ENCODE results near the gene PLD6. TPM values are rescaled to one million over a fixed set of nuclear protein-coding genes. Genes with fewer than 3 reads are reported as not detected.

Gene PLD6
- total RNA-seq, 3 donors from 2014 or later (not counting 1 experiment from before 2014, with no cell fraction given) = 0.45 to 1.7 (median 0.84) TPM

DNA sequence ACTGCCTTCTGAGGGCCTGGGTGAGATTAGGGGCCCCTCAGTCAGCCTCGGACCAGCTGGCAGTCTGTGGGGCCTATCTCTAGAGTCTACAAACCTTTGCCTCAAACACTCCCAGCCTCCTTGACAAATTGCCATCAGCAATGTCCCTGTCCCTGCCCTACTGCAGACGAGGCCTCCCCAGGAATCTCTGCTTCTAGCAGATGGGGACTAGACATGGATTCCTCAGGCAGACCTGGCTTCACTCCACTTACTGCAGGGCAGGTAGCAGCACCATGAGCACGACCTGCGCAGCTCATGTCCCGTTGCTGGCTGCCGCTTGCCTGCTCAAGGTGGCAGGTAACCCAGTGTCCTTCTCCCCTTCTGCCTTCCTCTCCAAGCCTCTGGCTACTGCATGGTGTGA, 49.1 kb downstream of the PLD6 start:
- peaks cover 21 to 27% of the 10 kb centered on the region in 2 donors for H3K4me1 Mint-ChIP-seq
- Histone ChIP-seq H3K27ac (ENCODE audit: low read length) (no peak overlapping the region), H3K27me3 (ENCODE audit: control insufficient read depth, insufficient read depth, low read length) (no peaks in the 10 kb centered on the region), H3K9me3 (ENCODE audit: control insufficient read depth, insufficient read depth, low read length) (no peaks in the 10 kb centered on the region), H3K36me3 (ENCODE audit: control insufficient read depth, insufficient read depth, low read length) (peaks cover 80% of the 10 kb centered on the region), H3K4me3 (ENCODE audit: low read length) (no peak overlapping the region), H3K4me1 (ENCODE audit: control insufficient read depth, insufficient read depth, low read length) (peaks cover 14% of the 10 kb centered on the region)
- intact Hi-C loops (cut with micrococcal nuclease) = no loop called here
- peaks cover under 1% of the 10 kb centered on the region for H3K36me3 Mint-ChIP-seq
- ATAC-seq (no peak), DNase-seq (no peak)
- 98% methylated on average over 6 of the region's 6 CpGs for WGBS (ENCODE audit: insufficient coverage)
- no peak overlapping the region for H3K4me3 Mint-ChIP-seq
- no peak overlapping the region for H3K27ac Mint-ChIP-seq
- TF ChIP-seq, protein P1, sequence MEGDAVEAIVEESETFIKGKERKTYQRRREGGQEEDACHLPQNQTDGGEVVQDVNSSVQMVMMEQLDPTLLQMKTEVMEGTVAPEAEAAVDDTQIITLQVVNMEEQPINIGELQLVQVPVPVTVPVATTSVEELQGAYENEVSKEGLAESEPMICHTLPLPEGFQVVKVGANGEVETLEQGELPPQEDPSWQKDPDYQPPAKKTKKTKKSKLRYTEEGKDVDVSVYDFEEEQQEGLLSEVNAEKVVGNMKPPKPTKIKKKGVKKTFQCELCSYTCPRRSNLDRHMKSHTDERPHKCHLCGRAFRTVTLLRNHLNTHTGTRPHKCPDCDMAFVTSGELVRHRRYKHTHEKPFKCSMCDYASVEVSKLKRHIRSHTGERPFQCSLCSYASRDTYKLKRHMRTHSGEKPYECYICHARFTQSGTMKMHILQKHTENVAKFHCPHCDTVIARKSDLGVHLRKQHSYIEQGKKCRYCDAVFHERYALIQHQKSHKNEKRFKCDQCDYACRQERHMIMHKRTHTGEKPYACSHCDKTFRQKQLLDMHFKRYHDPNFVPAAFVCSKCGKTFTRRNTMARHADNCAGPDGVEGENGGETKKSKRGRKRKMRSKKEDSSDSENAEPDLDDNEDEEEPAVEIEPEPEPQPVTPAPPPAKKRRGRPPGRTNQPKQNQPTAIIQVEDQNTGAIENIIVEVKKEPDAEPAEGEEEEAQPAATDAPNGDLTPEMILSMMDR (IDR thresholded peaks at IDR 0.05) = no peak
- H3K27me3 Mint-ChIP-seq (ENCODE audit: low read depth in 2 of 2) = no peaks in the 10 kb centered on the region
- no peaks in the 10 kb centered on the region for H3K9me3 Mint-ChIP-seq

DNA sequence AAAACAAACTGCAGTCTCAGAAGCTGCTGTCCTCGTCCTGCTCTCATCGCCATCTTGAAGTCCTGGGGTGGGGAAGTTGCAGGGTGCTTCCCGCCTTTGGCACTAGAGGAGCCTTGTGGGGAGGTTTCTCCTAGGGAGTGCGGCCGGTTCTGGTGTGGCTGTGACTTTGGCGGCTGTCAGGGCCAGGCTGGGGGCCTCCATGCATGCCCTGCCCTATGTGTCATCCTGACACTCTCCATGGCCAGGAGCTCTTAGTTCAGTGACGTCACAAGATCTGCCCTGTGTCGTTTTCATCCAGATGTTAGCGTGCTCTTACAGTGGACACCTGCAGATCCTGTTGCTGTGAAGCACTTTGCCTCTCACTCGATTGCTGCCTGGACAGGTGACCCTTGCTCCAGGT, 49.6 kb downstream of the PLD6 start:
- no peaks in the 10 kb centered on the region for H3K9me3 Mint-ChIP-seq
- H3K27me3 Mint-ChIP-seq (ENCODE audit: low read depth in 2 of 2) = no peaks in the 10 kb centered on the region
- Histone ChIP-seq H3K4me3 (ENCODE audit: low read length) (no peak overlapping the region), H3K4me1 (ENCODE audit: control insufficient read depth, insufficient read depth, low read length) (peaks cover 19% of the 10 kb centered on the region), H3K36me3 (ENCODE audit: control insufficient read depth, insufficient read depth, low read length) (peaks cover 79% of the 10 kb centered on the region), H3K9me3 (ENCODE audit: control insufficient read depth, insufficient read depth, low read length) (no peaks in the 10 kb centered on the region), H3K27me3 (ENCODE audit: control insufficient read depth, insufficient read depth, low read length) (no peaks in the 10 kb centered on the region), H3K27ac (ENCODE audit: low read length) (no peak overlapping the region)
- H3K36me3 Mint-ChIP-seq = no peaks in the 10 kb centered on the region
- no peak for DNase-seq
- H3K27ac Mint-ChIP-seq = no peak overlapping the region
- H3K4me3 Mint-ChIP-seq = no peak overlapping the region
- 96% methylated on average over 10 of the region's 10 CpGs for WGBS (ENCODE audit: insufficient coverage)
- no peak for ATAC-seq
- peaks cover 21 to 32% of the 10 kb centered on the region in 2 donors for H3K4me1 Mint-ChIP-seq
- intact Hi-C loops (cut with micrococcal nuclease) = no loop called here
- TF ChIP-seq, protein P1 (IDR thresholded peaks at IDR 0.05) = no peak

- Histone ChIP-seq H3K9me3 (ENCODE audit: control insufficient read depth, insufficient read depth, low read length) (no peaks in the 10 kb centered on the region), H3K27me3 (ENCODE audit: control insufficient read depth, insufficient read depth, low read length) (no peaks in the 10 kb centered on the region), H3K4me1 (ENCODE audit: control insufficient read depth, insufficient read depth, low read length) (peaks cover 21% of the 10 kb centered on the region), H3K4me3 (ENCODE audit: low read length) (no peak overlapping the region), H3K27ac (ENCODE audit: low read length) (no peak overlapping the region), H3K36me3 (ENCODE audit: control insufficient read depth, insufficient read depth, low read length) (peaks cover 79% of the 10 kb centered on the region)
- H3K4me3 Mint-ChIP-seq = no peak overlapping the region
- intact Hi-C loops (cut with micrococcal nuclease) = no loop called here
- H3K4me1 Mint-ChIP-seq = peaks cover 21 to 34% of the 10 kb centered on the region in 2 donors
- H3K27me3 Mint-ChIP-seq (ENCODE audit: low read depth in 2 of 2) = no peaks in the 10 kb centered on the region
- no peak for DNase-seq
- H3K27ac Mint-ChIP-seq = no peak overlapping the region
- TF ChIP-seq, protein P1 (IDR thresholded peaks at IDR 0.05) = no peak
- ATAC-seq = no peak
- WGBS (ENCODE audit: insufficient coverage) = 95% methylated on average over 4 of the region's 4 CpGs
- H3K36me3 Mint-ChIP-seq = no peaks in the 10 kb centered on the region
- no peaks in the 10 kb centered on the region for H3K9me3 Mint-ChIP-seq
Measured at GRCh38 chr17:17156107-17156506, 50.0 kb downstream of the PLD6 start.

GRCh38 chr17:17155568-17155967, 50.6 kb downstream of the PLD6 start:
- H3K4me1 Mint-ChIP-seq = peaks cover 21 to 34% of the 10 kb centered on the region in 2 donors
- H3K4me3 ChIP-seq (ENCODE audit: low read length) = no peak overlapping the region
- H3K36me3 Mint-ChIP-seq = no peaks in the 10 kb centered on the region
- 98% methylated on average over 3 of the region's 3 CpGs for WGBS (ENCODE audit: insufficient coverage)
- DNase-seq (peak in 1 of 2 donors; percentile 37), ATAC-seq (no peak)
- H3K9me3 ChIP-seq (ENCODE audit: control insufficient read depth, insufficient read depth, low read length) = no peaks in the 10 kb centered on the region
- H3K27me3 Mint-ChIP-seq (ENCODE audit: low read depth in 2 of 2) = no peaks in the 10 kb centered on the region
- no peak overlapping the region for H3K4me3 Mint-ChIP-seq
- peaks cover 78% of the 10 kb centered on the region for H3K36me3 ChIP-seq (ENCODE audit: control insufficient read depth, insufficient read depth, low read length)
- intact Hi-C loops (cut with micrococcal nuclease) = no loop called here
- peak overlapping the region; percentile 33 to 41 for H3K27ac Mint-ChIP-seq
- H3K9me3 Mint-ChIP-seq = no peaks in the 10 kb centered on the region
- TF ChIP-seq, protein P1 (IDR thresholded peaks at IDR 0.05) = no peak
- H3K4me1 ChIP-seq (ENCODE audit: control insufficient read depth, insufficient read depth, low read length) = peaks cover 25% of the 10 kb centered on the region
- H3K27me3 ChIP-seq (ENCODE audit: control insufficient read depth, insufficient read depth, low read length) = no peaks in the 10 kb centered on the region
- no peak overlapping the region for H3K27ac ChIP-seq (ENCODE audit: low read length)

Data from natural killer cell (primary cell).